Stimulated activated CD4-positive, alpha-beta T cell treated with anti-CD3 and anti-CD28 coated beads, Interleukin-4, amount 100 ng/mL, for 4 hours (primary cell): ENCODE measurements around the gene ARR3.
"Not testable (repeated sequence)": the region's sequence is repeated elsewhere in the genome, so short reads cannot be mapped to it uniquely, and the experiment has no call there.

Experiments
- DNase-seq, 2 experiments: peaks; one replicate each; pipeline ENCODE4 v3.0.0-alpha.2; 2020

The ARR3 gene

GRCh38 chrX:70268034-70268433 lies at the start of gene ARR3:
TSS of gene ARR3 (plus strand) at chrX:70268334. CDS start at chrX:70269386, 1,052 bp downstream.
- no peak for DNase-seq

GRCh38 chrX:70219938-70220764 lies 48.0 kb upstream of the ARR3 start:
- no peak for DNase-seq

- no peak for DNase-seq
Measured at GRCh38 chrX:70226048-70226447, 42.1 kb upstream of the ARR3 start.

- DNase-seq = no peak
Measured at GRCh38 chrX:70226687-70227086, 41.4 kb upstream of the ARR3 start.

- DNase-seq = no peak
Measured at GRCh38 chrX:70231666-70232065, 36.5 kb upstream of the ARR3 start.

GRCh38 chrX:70234355-70234754 lies 33.8 kb upstream of the ARR3 start, which contains the start of gene AWAT1:
TSS of gene AWAT1 (plus strand) at chrX:70234655. CDS start at chrX:70234696, 41 bp downstream.
- DNase-seq = no peak

GRCh38 chrX:70240751-70241150 lies 27.4 kb upstream of the ARR3 start:
- no peak for DNase-seq

- no peak for DNase-seq
Measured at GRCh38 chrX:70241501-70241900, 26.6 kb upstream of the ARR3 start.

- DNase-seq = not testable (repeated sequence)
Measured at GRCh38 chrX:70243601-70244000, 24.5 kb upstream of the ARR3 start.

- no peak for DNase-seq
Measured at GRCh38 chrX:70244881-70245280, 23.3 kb upstream of the ARR3 start.

- no peak for DNase-seq
Measured at GRCh38 chrX:70247252-70247651, 20.9 kb upstream of the ARR3 start.

GRCh38 chrX:70252491-70252890 lies 15.6 kb upstream of the ARR3 start:
- no peak for DNase-seq

GRCh38 chrX:70253377-70254062 lies 14.6 kb upstream of the ARR3 start:
- DNase-seq = no peak

GRCh38 chrX:70254063-70254400 lies 14.1 kb upstream of the ARR3 start:
- DNase-seq = no peak

- no peak for DNase-seq
Measured at GRCh38 chrX:70254909-70255308, 13.2 kb upstream of the ARR3 start.

- no peak for DNase-seq
Measured at GRCh38 chrX:70255452-70255851, 12.7 kb upstream of the ARR3 start.

GRCh38 chrX:70257423-70258288 lies 10.5 kb upstream of the ARR3 start:
- DNase-seq = no peak

- no peak for DNase-seq
Measured at GRCh38 chrX:70260104-70260503, 8.0 kb upstream of the ARR3 start, which contains the start of gene P2RY4. TSS of gene P2RY4 (minus strand) at chrX:70260204. CDS start at chrX:70259624, 580 bp downstream.

GRCh38 chrX:70262952-70263567 lies 5.1 kb upstream of the ARR3 start:
- DNase-seq = peak; percentile 2 to 3

GRCh38 chrX:70264784-70265183 lies 3.4 kb upstream of the ARR3 start:
- no peak for DNase-seq

- DNase-seq = not testable (repeated sequence)
Measured at GRCh38 chrX:70274029-70274428, 5.9 kb downstream of the ARR3 start.

GRCh38 chrX:70279081-70279480 lies 10.9 kb downstream of the ARR3 start:
- DNase-seq = no peak

GRCh38 chrX:70280573-70280972 lies 12.4 kb downstream of the ARR3 start:
- no peak for DNase-seq
